Gastrocnemius medialis (tissue), 4 donors: ENCODE measurements around the gene CALML5.

Experiments
- CTCF ChIP-seq, 5 experiments: fragments of 450-650 bp in 3 of 5; fragments of 200-600 bp in 2 of 5; sonication (generic) in 2 of 5; IDR thresholded peaks in 4 of 5; conservative IDR thresholded peaks in 1 of 5; 1 replicate in 4 of 5; 2 replicates in 1 of 5; pipeline ENCODE4 v1.5.1; 2016 to 2019; ENCODE audit warnings: antibody characterized with exemption in 5 of 5, mild to moderate bottlenecking in 3 of 5, moderate library complexity in 3 of 5
- POLR2A ChIP-seq, 2 donors: fragments of 450-650 bp; IDR thresholded peaks; one replicate each; pipeline ENCODE4 v1.6.1; 2017; ENCODE audit warnings: antibody characterized with exemption in 2 of 2, mild to moderate bottlenecking in 2 of 2, moderate library complexity in 2 of 2

GRCh38 chr10:5511885-5512280, 12.5 kb upstream of the CALML5 start:
- TF ChIP-seq POLR2A (IDR thresholded peaks at IDR 0.05) (no peak), CTCF (IDR thresholded peaks at IDR 0.05 in 4 of 5, conservative IDR thresholded peaks at IDR 0.05 in 1 of 5) (no peak)
